ENCODE data around the gene S1PR5.
"Not testable (repeated sequence)": the region's sequence is repeated elsewhere in the genome, so short reads cannot be mapped to it uniquely, and the experiment has no call there.

The S1PR5 gene, protein sequence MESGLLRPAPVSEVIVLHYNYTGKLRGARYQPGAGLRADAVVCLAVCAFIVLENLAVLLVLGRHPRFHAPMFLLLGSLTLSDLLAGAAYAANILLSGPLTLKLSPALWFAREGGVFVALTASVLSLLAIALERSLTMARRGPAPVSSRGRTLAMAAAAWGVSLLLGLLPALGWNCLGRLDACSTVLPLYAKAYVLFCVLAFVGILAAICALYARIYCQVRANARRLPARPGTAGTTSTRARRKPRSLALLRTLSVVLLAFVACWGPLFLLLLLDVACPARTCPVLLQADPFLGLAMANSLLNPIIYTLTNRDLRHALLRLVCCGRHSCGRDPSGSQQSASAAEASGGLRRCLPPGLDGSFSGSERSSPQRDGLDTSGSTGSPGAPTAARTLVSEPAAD

GRCh38 chr19:10517361-10517759 lies at the start of gene S1PR5:
S1PR5 (minus strand) TSS chr19:10517447; CDS start chr19:10515011, 2,436 bp downstream.
- DNase-seq, result no peak

- DNase-seq, result no peak
These were observed 49.6 kb upstream of the S1PR5 start for GRCh38 chr19:10566658-10567410.

- DNase-seq, result no peak
These were observed 49.1 kb upstream of the S1PR5 start for GRCh38 chr19:10566408-10566657.

- peak; percentile 77 for DNase-seq
These were observed 48.5 kb upstream of the S1PR5 start, which contains the start of gene KRI1 for GRCh38 chr19:10565567-10566407. KRI1 (minus strand) TSS chr19:10566010; CDS start chr19:10565999, 11 bp downstream.

DNA sequence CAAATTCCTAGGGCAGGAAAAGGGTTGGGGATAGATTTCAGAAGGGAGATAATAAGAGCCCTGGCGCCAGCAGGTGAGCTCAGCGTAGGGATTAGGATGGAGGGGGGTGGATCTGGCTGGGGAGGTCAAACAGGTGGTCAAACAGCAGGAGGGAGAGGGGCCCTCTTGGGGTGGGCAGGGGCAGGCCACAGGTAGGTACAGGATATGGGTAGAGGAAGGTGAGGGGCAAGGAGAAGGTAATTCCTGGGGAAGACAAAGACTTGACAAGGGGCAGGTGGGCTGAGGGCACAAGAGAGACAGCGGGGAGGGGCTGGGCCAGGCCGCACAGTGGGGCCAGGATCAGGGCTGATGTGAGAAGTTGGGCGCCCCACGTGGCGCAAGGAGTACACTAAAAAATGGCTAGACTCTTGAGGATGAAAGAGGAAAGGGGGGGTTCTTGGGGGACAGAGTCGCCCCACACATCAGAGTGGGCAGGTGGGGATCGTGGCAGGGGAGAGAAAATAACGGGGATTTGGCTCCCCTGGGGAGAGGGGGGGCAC lies 47.9 kb upstream of the S1PR5 start:
- DNase-seq, result no peak

GRCh38 chr19:10562609-10563008 lies 45.4 kb upstream of the S1PR5 start:
- no peak for DNase-seq

DNA sequence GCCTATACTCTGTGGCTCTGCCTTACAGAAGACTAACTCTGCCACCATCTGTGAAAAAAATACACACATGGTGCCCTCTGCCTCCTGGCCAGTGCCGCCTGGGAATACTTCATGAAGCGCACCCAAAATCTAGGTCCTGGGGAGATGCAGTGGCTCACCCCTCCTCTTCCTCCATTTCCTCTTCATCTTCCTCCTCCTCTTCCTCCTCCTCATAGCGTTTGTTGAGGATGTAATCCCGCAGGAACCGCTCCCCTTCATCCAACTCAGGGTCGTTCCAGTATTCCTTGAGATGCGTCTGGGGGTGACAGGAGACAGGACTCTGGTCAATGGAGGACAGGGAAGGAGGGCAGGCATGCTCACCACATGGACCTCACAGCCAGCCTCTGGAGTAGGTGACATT lies 42.9 kb upstream of the S1PR5 start:
- no peak for DNase-seq

DNA sequence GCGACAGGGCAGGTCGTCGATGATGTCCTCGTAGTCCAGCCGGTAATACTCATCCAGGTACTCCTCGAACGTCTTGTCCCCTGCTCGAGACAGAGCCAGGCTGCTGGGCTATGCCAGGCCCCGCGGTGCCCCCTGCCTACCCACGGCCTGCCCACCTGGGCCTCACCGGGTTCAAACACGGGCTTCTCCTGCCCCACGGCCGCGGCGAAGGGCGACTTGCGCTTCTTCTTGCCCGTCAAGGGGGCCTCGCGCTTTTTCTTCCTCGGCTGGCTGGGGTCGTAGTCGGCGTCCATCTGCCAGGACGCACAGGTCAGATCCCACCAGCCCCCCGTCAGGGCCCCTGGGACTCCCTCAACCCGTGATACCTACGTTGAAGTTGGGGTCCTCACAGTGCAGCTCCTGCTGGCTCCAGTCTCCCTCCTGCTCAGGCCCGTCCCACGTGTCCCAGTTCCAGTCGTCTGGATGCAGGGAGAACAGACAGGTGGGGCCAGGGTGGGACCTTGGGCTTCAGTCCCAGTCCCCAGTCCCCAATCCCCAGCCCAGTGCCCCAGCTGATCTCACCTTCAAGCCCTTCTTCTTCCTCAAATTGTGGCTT lies 40.5 kb upstream of the S1PR5 start:
- no peak for DNase-seq

- no peak for DNase-seq
These were observed 38.3 kb upstream of the S1PR5 start for GRCh38 chr19:10555610-10555973.

DNA sequence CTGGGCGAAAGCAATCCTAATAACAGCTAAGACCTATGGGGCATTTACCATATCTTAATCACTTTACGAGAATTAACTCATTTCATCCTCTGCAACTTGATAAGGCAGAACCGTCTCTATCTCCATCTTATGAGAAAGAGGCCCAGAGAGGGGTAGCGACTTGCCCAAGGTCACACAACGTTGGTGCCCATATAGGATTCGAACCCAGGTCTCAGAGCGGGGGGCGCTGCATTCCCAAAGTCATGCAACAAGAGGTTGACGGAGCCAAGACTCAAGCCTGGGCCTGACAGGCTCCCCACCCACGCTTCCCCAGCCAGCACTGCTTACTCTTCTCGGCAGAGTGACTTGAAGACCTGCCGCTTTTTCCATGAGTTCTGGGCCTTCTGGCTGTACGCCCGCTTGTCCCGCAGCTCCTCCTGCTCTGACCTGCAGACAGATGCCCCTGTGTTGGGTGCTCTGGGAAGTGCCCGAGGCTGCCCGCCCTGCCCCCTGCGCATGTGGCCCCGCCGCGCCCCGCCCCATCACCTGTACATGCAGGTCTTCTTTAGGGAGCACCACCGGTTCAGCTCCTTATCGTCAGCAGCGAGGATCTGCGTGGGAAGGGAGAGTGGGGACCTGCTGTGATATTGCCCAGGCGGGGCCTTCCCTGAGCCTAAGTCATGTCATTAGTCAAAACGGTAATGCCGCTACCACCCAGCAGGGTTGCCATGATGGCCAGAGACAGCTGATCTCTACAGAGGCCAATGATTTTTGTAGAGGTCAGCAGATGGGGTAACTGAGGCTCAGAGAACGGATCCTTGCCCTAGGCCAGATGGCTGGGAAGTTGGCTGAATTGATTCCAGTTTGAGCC lies 37.7 kb upstream of the S1PR5 start:
- DNase-seq, result no peak

GRCh38 chr19:10553943-10554381 lies 36.7 kb upstream of the S1PR5 start:
- DNase-seq, result no peak

DNA sequence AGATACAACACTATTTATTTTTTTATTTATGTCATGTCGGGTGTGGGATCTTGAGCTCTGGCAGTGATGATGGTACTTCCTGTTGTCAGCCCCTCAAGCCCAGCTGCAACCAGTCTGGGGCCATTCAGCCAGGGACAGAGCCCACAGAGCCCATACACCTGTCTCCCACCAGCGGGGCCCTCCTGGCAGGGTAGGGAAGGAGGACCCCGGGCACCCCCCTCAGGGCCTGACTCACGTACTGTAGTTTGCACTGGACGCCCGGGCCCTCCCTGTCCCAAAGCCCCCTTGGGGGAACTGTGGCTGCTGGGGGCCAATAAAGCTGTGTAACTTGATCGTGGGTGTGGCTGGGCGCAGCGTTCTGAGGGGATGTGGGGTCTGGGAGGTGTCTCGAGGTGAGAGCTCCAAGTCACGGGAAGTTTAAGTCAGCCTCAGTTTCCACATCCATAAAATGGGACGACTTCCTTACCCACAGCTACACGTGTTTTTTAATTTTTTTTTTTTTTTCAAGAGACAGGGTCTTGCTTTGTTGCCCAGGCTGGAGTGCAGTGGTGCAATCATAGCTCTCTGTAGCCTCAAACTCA lies 35.9 kb upstream of the S1PR5 start:
- no peak for DNase-seq

GRCh38 chr19:10552510-10553053 lies 35.3 kb upstream of the S1PR5 start:
- no peak for DNase-seq

GRCh38 chr19:10551698-10552301 lies 34.6 kb upstream of the S1PR5 start:
- DNase-seq, result no peak

GRCh38 chr19:10551006-10551405 lies 33.8 kb upstream of the S1PR5 start:
- not testable (repeated sequence) for DNase-seq

GRCh38 chr19:10550336-10550735 lies 33.1 kb upstream of the S1PR5 start:
- no peak for DNase-seq

- no peak for DNase-seq
These were observed 32.5 kb upstream of the S1PR5 start for GRCh38 chr19:10549733-10550132.

DNA sequence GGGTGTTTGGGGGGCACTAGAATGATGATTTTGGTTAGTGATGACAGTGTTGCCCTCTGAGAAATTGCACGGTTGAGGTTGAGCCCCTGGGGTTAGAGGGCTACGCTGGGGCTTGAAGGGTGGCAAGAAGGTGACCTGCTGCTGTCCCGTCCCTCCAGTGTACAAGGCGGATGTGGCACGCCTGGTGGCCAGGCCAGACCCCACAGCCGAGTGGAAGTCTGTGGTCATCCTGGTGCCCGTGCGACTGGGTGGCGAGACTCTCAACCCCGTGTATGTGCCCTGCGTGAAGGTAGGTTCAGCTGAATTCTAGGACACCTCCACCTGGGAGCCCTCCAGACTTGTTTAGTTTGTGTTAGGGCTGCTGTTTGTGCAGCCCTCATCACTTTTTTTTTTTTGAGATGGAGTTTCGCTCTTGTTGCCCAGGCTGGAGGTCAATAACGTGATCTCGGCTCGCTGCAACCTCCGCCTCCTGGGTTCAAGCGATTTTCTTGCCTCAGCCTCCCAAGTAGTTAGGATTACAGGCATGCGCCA lies 31.6 kb upstream of the S1PR5 start:
- no peak for DNase-seq

- no peak for DNase-seq
These were observed 29.6 kb upstream of the S1PR5 start for GRCh38 chr19:10546817-10547216.

DNA sequence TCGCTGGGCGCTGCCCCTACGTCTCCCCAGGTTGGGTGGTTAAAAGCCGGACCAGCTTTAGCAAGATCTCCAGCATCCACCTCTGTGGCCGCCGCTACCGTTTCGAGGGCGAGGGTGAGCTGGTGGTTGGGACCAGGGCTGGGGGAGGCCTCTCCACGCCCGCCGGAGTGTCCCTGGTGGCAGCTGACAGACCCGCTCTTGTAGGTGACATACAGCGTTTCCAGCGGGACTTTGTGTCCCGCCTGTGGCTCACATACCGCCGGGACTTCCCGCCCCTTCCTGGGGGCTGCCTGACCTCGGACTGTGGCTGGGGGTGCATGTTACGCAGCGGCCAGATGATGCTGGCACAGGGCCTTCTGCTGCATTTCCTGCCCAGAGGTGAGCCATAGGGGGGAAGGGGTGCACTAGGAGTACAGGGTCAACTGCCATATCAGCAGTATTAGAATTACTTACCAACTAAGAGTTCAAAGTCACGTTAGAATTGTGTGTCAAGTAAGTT lies 27.6 kb upstream of the S1PR5 start:
- no peak for DNase-seq
